GM19452 (cell line): ENCODE results near the gene C16orf95.
"Not testable (repeated sequence)": the region's sequence is repeated elsewhere in the genome, so short reads cannot be mapped to it uniquely, and the experiment has no call there.

Experiments used
- ATAC-seq: cut with Tn5 transposase; IDR thresholded peaks from one replicate; pipeline ENCODE4 v1.9.1; 2021; ENCODE audit not compliant: unreplicated experiment

The C16orf95 gene

DNA sequence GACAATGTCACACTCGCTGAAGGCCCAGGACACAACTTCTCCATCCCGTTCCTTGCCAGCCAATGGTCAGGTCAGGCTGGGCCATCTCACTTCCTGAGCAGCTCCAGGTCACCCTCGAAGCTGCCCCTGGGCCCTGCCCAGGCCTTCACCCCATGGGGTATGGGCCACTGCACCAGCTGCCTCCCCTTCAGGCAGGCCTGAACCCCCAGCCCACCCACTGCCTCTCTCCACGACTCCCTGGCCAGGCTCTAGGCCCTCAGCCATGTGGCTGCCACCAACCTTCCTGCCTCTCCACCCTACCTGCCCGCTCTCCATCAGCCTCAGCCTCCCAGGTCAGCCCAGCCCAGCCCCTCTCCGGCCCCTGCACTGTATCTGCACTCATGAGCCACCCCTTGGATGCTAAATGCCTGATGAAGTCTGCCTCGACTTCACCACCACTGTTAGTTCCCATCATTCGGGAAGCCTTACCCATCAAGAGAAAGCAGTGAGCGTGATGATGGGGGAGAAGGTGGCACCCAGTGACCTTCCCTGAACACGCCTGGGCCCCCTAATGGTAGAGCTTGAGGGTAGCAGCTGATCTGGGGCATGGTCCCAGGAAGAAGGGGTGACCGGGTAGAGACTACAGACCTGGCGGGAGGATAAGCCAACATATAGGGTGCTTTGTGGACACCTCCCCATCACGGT lies 30.9 kb upstream of the C16orf95 start:
- ATAC-seq: no peak

DNA sequence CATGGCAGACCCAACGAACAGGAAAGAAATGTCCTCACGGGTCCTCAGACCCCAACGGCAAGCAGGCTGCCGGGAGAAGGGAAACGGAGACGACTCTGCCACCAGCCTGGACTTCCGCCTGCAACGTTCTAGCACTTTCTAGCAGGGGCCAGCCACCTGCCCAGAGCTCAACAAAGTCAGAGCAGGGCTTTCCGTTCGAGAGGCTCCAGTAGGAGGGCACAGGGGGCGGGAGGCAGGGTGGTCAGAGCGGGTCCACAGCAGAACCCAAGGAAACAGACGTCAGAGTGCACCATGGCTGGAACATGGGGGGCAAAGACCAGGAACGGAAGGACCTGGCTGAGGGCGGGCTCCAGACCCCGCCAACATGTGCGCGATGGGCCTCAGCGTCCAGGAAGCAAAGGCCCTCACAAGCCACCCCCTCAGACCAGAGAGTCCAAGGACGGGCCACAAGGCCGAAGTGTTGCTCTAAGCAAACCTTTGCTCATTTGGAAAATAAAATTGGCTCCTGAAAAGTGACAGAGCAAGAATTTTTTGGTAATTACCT lies 29.4 kb upstream of the C16orf95 start:
- no peak for ATAC-seq

DNA sequence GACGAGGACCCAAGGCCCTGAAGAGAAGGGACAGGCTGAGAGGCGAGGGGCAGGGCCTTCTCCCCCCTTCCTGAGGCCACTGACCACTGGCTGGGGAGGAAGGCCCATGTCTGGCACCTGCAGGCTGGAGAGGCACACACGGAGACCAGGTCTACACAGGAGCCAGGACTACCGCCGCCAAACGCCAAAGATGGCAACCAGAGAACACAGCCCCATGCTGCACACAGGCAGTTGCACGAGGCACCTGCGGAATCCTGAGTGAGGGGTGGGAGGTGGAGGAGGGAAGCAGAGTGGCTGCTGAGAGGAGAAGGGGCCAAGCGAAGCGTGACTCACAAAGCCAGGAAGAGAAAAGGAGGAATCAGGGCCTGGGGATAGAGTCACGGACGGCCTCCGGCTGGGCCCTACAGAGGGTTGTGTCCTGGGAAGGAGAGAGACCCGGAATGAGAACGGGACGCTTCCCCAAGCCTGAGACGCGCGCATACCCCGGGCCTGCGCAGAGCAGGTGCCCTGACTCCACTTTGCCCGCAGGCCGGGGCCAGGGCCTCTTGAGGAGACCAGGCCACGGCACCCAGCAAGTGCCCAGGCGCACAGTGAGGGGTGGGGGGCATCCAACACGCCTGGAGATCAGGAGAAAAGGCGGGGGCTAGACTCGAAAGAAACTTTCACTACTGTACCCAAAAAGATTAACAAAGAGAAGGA lies 28.7 kb upstream of the C16orf95 start:
- ATAC-seq: no peak

DNA sequence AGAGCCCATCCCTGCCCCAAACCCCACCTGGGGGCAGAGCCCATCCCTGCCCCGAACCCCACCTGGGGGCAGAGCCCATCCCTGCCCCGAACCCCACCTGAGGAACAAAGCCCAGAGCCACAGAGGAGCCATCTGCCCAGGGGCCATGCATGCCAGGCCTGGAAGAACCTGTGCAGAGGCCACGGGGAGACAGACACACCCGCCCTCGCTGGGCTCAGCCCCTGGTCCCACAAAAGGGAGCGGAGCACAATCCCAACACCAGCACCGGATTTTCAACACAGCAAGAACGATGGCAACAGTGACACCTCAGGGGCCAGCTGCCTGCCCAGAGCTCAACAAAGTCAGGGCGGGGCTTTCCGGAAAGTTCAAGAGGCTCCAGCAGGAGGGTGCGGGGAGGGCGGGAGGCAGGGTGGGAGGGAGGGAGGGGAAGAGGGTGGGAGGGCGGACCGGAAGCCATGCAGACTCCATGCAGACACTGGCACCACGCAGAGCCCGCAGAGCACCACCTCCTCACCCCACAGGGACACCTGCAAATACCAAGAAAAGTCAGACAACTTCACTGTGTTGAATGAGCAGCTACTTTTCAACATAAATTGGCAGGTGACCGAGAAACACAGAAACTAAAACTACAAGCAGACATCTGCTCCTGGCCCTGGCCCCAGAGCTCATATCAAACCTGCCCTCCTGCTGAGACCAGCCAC lies 27.9 kb upstream of the C16orf95 start:
- ATAC-seq: no peak

DNA sequence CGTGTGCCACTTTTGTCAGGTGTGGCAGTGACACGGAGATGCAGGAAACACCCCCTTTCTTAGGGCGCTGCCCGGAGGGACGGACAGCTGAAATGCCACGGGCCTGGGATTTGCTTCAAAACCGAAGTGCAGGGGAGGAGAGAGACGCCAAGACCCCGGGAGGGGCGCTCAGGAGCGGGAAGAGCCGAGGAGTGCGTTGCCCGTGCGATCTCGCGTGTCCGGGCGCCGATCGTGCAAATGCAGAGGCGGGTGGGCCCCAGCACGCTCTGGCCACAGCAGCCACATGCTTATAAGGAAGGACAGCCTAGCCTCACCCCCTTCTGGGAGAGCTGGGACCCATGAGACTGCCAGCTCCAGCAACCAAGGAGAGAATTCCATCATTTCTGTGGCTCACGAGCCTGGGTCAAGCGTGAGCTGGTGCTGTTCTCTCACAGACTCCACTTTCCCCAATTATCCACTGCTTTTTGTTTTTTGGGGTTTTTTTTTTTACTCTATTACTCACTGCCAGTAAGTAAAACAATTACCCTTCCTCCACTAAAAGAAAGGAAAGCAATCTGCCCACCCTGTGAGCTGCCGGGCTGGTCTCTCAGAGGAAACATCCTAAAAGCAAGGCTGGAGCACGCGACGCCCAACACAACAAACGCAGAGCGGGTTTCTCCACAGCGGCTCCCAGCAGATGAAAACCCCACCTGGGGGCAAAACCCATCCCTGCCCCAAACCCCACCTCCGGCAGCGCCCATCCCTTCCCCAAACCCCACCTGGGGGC lies 27.2 kb upstream of the C16orf95 start:
- ATAC-seq: no peak

DNA sequence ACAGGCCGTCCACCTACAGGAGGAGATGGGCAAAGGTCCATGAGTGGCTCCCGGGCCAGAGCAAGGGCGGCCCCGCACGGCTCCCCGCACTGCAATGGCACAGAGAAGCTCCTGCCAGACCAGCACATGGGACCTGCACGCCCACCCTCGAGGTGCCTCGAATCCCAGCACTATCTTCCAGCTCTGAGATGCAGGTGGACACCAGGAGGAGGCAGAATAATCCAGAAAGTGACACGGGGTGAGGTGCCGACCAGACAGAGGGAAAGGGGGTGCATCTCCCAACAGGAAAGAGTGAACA lies 26.5 kb upstream of the C16orf95 start:
- no peak for ATAC-seq

DNA sequence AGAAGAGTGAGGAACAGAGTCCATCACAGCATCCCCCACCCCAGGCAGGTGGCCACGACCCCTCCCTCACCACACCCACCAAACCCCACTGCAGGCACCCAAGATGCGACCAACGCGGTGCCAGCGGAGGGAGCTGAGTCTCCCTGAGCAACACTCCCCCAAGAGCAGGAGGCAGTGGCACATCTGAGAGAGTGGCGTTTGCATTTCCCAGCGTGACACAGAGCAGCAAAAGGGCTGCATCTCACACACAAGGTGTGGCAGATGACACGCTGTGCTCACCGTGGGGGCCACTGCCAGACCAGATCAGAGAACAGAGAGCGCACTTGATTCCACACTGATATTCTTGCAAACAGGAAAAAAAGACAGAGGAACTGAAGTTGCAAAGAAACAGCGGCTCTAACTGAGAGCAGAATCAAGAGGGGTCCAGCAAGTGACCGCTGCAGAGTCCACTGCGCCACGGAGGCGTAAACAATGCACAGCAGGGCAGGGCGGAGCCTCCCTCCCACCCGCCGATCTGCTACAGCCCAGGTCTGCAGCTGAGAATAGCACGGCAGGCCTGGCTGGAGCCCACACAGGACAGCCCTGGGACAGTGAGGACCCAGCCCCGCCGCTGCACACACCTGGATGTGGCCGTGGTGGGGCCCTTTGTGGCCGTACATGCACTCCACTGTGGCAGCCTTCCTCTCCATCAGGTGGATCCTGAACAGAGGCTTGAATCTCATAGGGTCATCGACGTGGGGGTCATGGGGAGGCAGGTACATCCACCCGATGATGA lies 26.0 kb upstream of the C16orf95 start:
- no peak for ATAC-seq

DNA sequence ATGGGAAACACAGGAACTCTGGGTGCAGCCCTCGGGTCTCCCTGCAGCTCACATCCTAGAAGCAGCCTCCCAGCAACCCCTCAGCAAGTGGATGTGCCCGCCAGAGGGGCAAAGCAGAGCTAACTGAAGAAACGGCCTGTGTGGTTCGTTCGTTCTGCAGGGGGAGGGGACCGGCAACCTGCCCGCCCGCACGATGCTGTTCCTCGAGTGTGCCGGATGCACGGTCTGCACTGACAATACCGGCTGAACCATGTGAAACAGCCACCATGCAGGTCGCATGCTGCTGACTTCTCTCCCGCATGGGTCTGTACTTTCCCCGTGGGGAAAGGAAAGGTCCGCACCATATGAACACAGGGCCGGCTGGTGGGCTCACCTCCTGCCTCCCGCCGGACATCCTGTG lies 25.3 kb upstream of the C16orf95 start:
- no peak for ATAC-seq

DNA sequence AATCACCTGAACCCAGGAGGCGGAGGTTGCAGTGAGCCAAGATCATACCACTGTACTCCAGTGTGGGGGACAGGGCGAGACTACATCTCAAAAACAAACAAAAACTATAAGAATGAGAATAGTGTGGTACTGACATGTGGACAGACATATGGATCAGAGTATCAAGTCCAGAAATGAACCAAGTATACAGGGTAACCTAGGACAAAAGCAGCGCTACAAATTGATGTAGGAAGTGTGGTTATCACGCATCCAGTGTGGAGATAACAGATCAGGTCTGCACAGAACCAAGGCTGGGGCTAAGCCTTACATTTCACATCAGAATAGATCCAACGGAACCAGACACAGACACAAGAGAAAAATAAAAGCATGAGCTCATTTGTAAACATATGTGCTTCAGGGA lies 23.0 kb upstream of the C16orf95 start:
- no peak for ATAC-seq

DNA sequence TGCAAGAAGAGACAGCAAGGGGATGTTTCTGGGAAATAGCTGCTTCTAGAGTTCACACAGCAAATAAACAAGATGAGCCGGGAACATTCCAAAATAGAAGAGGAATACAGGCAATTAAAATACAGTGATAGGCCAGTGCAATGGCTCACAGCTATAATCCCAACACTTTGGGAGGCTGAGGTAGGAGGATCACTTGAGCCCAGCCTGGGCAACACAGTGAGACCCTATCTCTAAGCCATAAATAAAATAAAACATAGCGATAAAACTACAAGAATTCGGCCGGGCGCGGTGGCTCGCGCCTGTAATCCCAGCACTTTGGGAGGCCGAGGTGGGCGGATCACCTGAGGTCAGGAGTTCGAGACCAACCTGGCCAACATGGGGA lies 22.5 kb upstream of the C16orf95 start:
- not testable (repeated sequence) for ATAC-seq

DNA sequence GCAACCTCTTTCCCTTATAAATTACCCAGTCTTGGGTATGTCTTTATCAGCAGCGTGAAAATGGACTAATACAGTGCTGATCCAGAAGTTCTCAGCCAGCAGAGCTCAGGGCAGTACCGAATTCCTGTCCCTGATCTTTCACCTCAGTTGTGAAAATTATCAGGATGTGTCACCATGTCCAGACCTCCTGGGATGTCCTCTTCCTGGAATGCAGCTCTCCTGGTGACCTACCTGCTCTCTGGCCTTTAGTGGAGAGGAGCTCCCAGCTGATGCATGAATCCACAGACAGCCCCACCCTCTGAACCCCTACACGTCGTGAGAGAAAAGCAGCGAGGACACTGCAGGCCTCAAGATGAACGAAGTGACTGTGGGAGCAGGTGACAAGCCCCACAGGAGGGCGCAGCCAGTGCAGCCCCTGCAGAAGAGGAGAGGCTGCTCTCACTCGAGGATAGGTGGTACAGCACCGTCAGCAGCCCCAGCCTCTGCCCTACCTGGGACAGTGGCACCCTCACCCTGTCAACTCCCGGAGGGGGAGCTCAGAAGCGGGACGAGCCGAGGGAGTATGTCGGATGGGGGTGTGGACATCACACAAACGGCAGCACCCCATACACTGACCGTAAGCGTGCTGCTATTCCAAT lies 22.0 kb upstream of the C16orf95 start:
- ATAC-seq: no peak

DNA sequence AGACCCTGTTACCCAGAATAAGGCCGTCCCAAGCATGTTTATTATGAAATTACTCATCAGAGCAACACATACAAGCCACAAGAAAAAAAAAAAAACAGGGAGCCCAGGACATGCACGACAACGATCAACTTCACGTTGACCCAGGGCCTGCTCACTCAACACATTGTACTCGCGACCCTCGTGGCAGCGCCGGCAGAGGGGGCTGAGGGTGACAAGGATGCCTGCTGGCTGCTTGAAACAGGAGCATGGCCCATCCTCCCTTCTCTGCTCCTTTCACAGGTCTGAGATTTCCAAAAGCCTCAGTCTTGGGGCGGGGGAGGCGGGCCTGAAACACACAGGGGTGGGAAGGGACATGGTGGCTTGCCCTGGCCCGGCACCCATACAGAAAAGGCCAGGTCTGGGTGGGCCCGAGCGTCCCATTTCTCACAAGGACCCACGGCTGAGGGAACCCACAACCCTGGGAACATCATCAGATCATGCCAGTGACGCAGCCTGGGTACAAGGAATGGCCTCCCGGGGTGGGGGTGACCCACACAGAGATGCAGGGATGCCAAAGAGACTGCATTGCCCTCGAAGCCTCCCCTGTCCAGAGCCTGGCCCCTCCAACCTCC lies 21.1 kb upstream of the C16orf95 start:
- no peak for ATAC-seq

DNA sequence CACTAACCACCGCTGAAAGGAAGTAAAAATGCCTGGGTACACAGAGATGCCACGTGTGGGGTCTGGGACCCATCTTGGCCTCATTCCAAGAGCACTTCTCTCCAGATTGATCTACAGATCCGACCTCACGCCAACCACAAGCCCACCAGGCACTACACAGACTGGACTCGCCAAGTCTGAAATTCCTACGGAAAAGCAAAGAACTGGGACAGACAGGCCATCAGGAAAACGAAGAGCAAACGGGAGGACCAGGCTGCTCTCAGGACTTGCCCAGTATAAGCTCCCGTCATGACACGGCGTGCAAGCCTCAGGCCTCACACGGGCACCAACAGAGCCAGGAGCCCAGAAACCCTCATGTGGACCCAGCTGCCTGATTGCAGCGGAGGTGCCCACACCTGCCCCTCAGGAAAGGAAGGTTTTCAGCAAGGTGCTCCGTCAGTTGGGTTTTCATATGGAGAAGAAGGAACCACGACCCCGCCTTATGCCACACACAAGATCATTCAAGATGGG lies 20.1 kb upstream of the C16orf95 start:
- no peak for ATAC-seq

DNA sequence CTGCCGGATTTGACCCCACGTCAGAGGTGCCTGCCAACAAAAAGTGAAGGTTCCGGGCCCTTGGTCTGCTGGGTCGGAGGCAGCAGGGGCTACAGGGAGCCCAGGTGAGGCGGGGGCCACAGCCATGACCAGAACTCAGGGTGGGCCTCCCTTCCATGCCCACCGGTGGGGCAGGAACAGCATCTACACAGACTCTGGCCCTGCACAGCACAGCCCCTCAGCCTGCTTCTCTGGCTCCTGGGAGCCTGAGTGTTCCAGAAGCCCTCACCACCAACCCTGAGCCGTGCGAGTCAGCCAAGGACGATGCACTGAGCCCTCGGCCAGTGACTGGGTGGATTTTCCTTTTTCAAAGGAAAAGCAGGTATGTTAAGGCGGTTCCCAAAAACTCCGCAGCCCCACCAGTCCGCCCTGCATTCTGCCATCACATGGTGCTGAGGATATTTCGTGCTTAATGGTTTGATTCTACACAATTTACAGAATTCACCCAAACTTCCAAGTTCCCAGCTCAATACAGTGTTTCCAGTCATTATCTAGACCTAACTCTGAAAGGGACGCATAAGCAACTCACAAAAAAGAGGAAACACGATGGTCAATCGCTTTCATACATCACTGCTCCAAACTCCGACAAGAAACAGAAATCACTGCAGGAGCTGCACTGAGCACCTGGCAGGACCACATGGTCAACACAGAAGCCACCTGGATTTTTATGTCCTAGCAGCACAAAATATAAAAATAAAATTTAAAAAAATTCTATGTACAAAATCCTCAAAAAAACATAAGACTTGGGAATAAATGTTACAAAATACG lies 19.4 kb upstream of the C16orf95 start:
- no peak for ATAC-seq

DNA sequence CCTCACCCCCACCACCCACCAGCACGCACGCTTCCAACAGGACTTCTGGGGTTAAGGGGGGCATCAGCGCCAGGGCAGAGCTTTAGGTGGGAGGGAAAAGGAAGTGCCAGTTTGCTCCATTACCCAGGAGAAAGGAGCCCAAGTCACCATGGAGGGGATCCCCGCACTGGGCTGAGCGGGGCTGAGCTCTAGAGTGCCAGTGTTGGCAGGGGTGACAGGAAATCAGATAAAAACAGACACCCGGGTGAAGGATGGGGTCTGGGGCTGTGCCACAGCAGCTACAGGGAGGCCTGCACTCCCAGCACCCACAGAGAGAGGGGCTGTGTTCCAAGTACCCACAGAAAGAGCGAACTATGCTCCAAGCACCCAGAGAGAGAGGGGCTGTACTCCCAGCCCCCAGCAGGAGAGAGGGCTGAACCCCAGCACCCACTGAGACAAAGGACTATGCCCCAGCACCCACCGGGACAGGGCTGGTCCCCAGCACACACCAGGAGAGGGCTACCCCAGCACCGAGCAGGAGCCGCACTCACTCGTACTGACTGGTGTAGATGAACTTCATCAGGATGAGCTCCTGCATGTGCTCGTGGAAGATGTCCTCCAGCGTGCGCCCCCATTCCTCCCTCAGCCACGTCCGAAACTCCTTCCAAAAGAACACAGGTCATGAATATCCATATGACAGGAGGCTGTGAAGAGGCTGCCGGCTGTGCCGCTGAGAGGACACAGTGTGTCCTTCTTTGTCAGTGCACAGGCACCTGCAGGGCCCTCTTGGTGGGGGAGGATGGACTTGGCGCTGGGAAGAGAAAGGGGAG lies 18.6 kb upstream of the C16orf95 start:
- no peak for ATAC-seq

DNA sequence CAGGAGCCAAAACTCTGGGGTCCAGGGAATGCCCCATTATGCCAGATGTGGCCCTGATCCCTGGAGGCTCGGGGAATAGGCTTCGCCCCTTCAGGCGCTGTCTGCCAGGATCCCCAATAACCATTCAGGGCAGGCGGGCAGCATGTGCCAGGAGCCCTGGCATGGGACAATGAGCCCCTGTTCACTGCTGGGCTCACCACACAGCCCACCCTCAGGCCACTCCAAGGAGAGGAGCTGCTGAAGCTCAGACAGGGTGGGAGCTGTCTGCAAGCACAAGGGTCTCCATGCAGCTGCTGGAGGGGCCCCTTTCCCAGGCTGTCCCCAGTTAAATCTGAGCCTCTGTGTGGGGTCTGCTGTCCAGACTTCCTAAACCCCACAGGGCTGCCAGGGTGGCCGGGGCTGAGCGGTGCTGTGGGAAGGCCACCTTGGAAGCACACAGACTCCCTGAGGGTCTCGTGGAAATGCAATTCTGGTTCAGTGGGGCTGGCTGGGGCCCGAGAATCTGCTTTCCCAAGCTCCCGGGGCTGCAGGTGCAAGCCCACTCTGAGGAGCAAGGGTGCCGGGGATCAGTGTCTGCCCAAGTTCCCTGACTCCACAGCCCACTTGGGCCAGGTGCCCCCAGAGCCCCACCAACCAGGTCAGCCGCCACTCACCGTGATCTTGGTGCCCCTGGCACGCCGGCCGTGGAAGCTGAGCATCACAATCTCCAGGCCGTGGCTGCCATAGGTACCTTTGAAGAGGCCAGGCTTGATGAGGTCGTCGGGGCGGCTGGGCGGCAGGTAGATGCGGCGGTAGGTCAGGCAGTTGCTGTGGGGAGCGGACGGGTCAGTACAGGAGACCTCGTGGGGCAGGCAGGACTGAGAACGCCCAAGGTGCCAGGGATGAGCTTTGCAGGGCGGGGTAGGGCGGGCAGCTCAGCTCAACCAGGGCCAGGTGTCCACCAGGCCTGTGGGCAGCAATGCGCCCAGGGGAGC lies 17.7 kb upstream of the C16orf95 start:
- ATAC-seq: no peak
